ENCODE results near the gene ZSCAN5A.

Gene ZSCAN5A

GRCh38 chr19:56306016-56306415, 8.6 kb downstream of the ZSCAN5A start:
- H4K20me1 ChIP-seq (ENCODE audit: low read depth, low read length): no peaks in the 10 kb centered on the region
- H2AFZ ChIP-seq (ENCODE audit: low read depth, low read length, severe bottlenecking): no peak overlapping the region
- H3K27ac ChIP-seq (ENCODE audit: low read depth, low read length): no peak overlapping the region
- H3K4me2 ChIP-seq (ENCODE audit: low read depth, low read length, poor library complexity, severe bottlenecking): no peak overlapping the region
- TF ChIP-seq, protein P1, sequence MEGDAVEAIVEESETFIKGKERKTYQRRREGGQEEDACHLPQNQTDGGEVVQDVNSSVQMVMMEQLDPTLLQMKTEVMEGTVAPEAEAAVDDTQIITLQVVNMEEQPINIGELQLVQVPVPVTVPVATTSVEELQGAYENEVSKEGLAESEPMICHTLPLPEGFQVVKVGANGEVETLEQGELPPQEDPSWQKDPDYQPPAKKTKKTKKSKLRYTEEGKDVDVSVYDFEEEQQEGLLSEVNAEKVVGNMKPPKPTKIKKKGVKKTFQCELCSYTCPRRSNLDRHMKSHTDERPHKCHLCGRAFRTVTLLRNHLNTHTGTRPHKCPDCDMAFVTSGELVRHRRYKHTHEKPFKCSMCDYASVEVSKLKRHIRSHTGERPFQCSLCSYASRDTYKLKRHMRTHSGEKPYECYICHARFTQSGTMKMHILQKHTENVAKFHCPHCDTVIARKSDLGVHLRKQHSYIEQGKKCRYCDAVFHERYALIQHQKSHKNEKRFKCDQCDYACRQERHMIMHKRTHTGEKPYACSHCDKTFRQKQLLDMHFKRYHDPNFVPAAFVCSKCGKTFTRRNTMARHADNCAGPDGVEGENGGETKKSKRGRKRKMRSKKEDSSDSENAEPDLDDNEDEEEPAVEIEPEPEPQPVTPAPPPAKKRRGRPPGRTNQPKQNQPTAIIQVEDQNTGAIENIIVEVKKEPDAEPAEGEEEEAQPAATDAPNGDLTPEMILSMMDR (IDR thresholded peaks at IDR 0.05; ENCODE audit: insufficient read depth, low read length, poor library complexity, severe bottlenecking): no peak
- TF ChIP-seq EZH2phosphoT487 (conservative IDR thresholded peaks at IDR 0.05; ENCODE audit: low read length): no peak
- no peaks in the 10 kb centered on the region for H3K9me2 ChIP-seq (replicated peaks; ENCODE audit: insufficient read depth, low read length)
- H3K27me3 ChIP-seq (ENCODE audit: low read length): no peaks in the 10 kb centered on the region
- H3K36me3 ChIP-seq (ENCODE audit: low read length): no peaks in the 10 kb centered on the region; the same call in 1 of the 2 replicates
- no peaks in the 10 kb centered on the region for H3K9me3 ChIP-seq (ENCODE audit: insufficient read depth, low read length)
- no peak overlapping the region for H3K4me3 ChIP-seq (ENCODE audit: insufficient read depth, low read length, poor library complexity, severe bottlenecking)
- H3K79me2 ChIP-seq (ENCODE audit: insufficient read depth, low read length): no peaks in the 10 kb centered on the region; the same call in 1 of the 2 replicates
- H3F3A ChIP-seq (ENCODE audit: insufficient read depth): no peaks in the 10 kb centered on the region; the same call in 1 of the 2 replicates
- H3K9ac ChIP-seq (ENCODE audit: low read length): no peak overlapping the region

DNA sequence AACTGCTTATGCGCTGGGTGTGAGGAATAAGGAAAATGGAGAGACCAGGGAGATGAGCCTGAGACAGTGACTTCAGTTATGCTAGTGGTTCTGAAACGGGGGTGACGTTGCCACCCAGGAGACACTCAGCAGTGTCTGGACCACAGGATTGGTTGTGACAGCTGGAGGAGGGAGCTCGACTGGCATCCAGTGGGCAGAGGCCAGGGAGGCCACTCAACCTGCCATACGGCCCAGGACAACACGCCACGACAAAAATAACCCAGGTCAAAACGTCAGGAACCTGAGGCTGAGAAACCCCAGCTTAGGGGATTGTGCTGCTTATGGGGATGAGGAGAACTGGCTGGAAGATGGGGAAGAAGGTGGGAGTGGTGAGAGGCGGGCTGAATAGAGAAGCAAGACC, 10.4 kb downstream of the ZSCAN5A start:
- Histone ChIP-seq H3K9me3 (ENCODE audit: insufficient read depth, low read length) (no peaks in the 10 kb centered on the region), H3K4me2 (ENCODE audit: low read depth, low read length, poor library complexity, severe bottlenecking) (no peak overlapping the region), H3K9ac (ENCODE audit: low read length) (no peak overlapping the region), H3K27ac (ENCODE audit: low read depth, low read length) (no peak overlapping the region), H3K27me3 (ENCODE audit: low read length) (no peaks in the 10 kb centered on the region), H3K79me2 (ENCODE audit: insufficient read depth, low read length) (no peaks in the 10 kb centered on the region; the same call in 1 of the 2 replicates), H3F3A (ENCODE audit: insufficient read depth) (no peaks in the 10 kb centered on the region), H3K9me2 (replicated peaks; ENCODE audit: insufficient read depth, low read length) (no peaks in the 10 kb centered on the region), H4K20me1 (ENCODE audit: low read depth, low read length) (no peaks in the 10 kb centered on the region), H2AFZ (ENCODE audit: low read depth, low read length, severe bottlenecking) (no peak overlapping the region), H3K36me3 (ENCODE audit: low read length) (no peaks in the 10 kb centered on the region; the same call in 1 of the 2 replicates), H3K4me3 (ENCODE audit: insufficient read depth, low read length, poor library complexity, severe bottlenecking) (no peak overlapping the region)
- TF ChIP-seq, protein P1 (IDR thresholded peaks at IDR 0.05; ENCODE audit: insufficient read depth, low read length, poor library complexity, severe bottlenecking): no peak
- TF ChIP-seq EZH2phosphoT487 (conservative IDR thresholded peaks at IDR 0.05; ENCODE audit: low read length): no peak

GRCh38 chr19:56301886-56302620, 12.6 kb downstream of the ZSCAN5A start:
- no peaks in the 10 kb centered on the region for H3K9me2 ChIP-seq (replicated peaks; ENCODE audit: insufficient read depth, low read length)
- TF ChIP-seq, protein P1 (IDR thresholded peaks at IDR 0.05; ENCODE audit: insufficient read depth, low read length, poor library complexity, severe bottlenecking): no peak
- TF ChIP-seq EZH2phosphoT487 (conservative IDR thresholded peaks at IDR 0.05; ENCODE audit: low read length): no peak
- no peak overlapping the region for H3K27ac ChIP-seq (ENCODE audit: low read depth, low read length)
- no peak overlapping the region for H3K9ac ChIP-seq (ENCODE audit: low read length)
- H3K4me3 ChIP-seq (ENCODE audit: insufficient read depth, low read length, poor library complexity, severe bottlenecking): no peak overlapping the region
- no peaks in the 10 kb centered on the region for H3F3A ChIP-seq (ENCODE audit: insufficient read depth)
- no peaks in the 10 kb centered on the region for H4K20me1 ChIP-seq (ENCODE audit: low read depth, low read length)
- no peaks in the 10 kb centered on the region for H3K9me3 ChIP-seq (ENCODE audit: insufficient read depth, low read length)
- H2AFZ ChIP-seq (ENCODE audit: low read depth, low read length, severe bottlenecking): no peak overlapping the region
- no peaks in the 10 kb centered on the region for H3K79me2 ChIP-seq (ENCODE audit: insufficient read depth, low read length)
- no peaks in the 10 kb centered on the region for H3K27me3 ChIP-seq (ENCODE audit: low read length)
- no peak overlapping the region for H3K4me2 ChIP-seq (ENCODE audit: low read depth, low read length, poor library complexity, severe bottlenecking)
- H3K36me3 ChIP-seq (ENCODE audit: low read length): no peaks in the 10 kb centered on the region

Data from SU-DHL-6 (cell line).